Osteoblast (primary cell): ENCODE results near the gene UBA1. TPM values are rescaled to one million over a fixed set of nuclear protein-coding genes. Genes with fewer than 3 reads are reported as not detected.
A peak's percentile ranks its signal among the peaks of the same experiment; 100 is the strongest.

Experiments
- DNase-seq: peaks from one replicate; pipeline ENCODE4 v3.0.0; 2011; ENCODE audit warnings: low spot score, mixed read lengths; ENCODE audit not compliant: insufficient read length; ENCODE audit errors: missing footprints
- H2AFZ ChIP-seq: 2 replicates; pipeline ENCODE4 v1.6.0; 2011; ENCODE audit warnings: mild to moderate bottlenecking, low read length
- H3K27ac ChIP-seq: 2 replicates; pipeline ENCODE4 v1.5.1; 2011; ENCODE audit warnings: mild to moderate bottlenecking, low read depth, low read length, moderate library complexity
- H3K27me3 ChIP-seq: 2 replicates; pipeline ENCODE4 v1.6.0; 2012; ENCODE audit warnings: mild to moderate bottlenecking, control low read depth, inconsistent platforms, low read length, moderate library complexity; ENCODE audit not compliant: insufficient read depth
- H3K36me3 ChIP-seq: 2 replicates; pipeline ENCODE4 v1.5.1; 2011; ENCODE audit warnings: mild to moderate bottlenecking, low read length, control low read depth, moderate library complexity; ENCODE audit not compliant: insufficient read depth
- H3K4me1 ChIP-seq: 2 replicates; pipeline ENCODE4 v1.5.1; 2011; ENCODE audit warnings: mild to moderate bottlenecking, low read length, control low read depth, moderate library complexity; ENCODE audit not compliant: insufficient read depth
- H3K4me2 ChIP-seq: 2 replicates; pipeline ENCODE4 v1.6.0; 2011; ENCODE audit warnings: mild to moderate bottlenecking, low read length; ENCODE audit not compliant: insufficient read depth
- H3K4me3 ChIP-seq: fragments of 200-600 bp; sonication (generic); 3 replicates; pipeline ENCODE4 v1.5.1; 2012; ENCODE audit warnings: mild to moderate bottlenecking, low read length, inconsistent platforms; ENCODE audit not compliant: insufficient read depth
- H3K79me2 ChIP-seq: 2 replicates; pipeline ENCODE4 v1.6.0; 2012; ENCODE audit warnings: mild to moderate bottlenecking, low read length, control low read depth, inconsistent platforms; ENCODE audit not compliant: insufficient read depth
- H3K9me3 ChIP-seq: 2 replicates; pipeline ENCODE4 v1.5.1; 2011; ENCODE audit warnings: low read depth, low read length, control low read depth
- H4K20me1 ChIP-seq: 2 replicates; pipeline ENCODE4 v1.6.0; 2012; ENCODE audit warnings: mild to moderate bottlenecking, low read length, control low read depth; ENCODE audit not compliant: insufficient read depth
- total RNA-seq: library from RNA; depleted of rRNA; stranded (reverse); fragments of >200 nt; gene quantifications from 2 replicates; pipeline ENCODE4 v1.2.3, GENCODE V29; 2012
- TF ChIP-seq, protein P1 (sequence below): IDR thresholded peaks from 2 replicates; pipeline ENCODE4 v1.5.1; 2011; ENCODE audit warnings: mild to moderate bottlenecking, low read depth, low read length, moderate library complexity; ENCODE audit errors: extremely low read depth

UBA1 gene
- total RNA-seq, 1 donor, result 142 TPM

DNA sequence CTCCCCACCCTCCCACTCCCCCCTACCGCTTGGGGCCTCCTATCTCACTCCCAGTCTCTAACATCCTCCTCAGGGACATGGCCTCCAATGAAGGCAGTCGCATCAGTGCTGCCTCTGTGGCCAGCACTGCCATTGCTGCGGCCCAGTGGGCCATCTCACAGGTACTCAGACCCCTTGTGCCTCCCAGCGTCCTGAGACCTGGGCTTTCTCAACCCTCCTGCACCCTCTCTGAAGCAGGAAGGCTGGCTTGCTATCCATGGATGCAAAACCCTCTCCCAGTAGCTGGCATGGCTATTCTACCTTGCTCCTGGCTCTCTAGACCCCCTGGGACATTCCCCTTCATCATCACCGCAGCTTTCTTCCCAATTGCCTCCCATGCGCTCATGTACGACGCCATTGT lies 13.3 kb upstream of the UBA1 start:
- Histone ChIP-seq H3K4me1 (no peaks in the 10 kb centered on the region), H4K20me1 (peaks cover 14% of the 10 kb centered on the region), H3K27ac (no peak overlapping the region), H3K4me3 (no peak overlapping the region), H3K36me3 (peaks cover 38% of the 10 kb centered on the region), H3K9me3 (no peaks in the 10 kb centered on the region), H3K79me2 (no peaks in the 10 kb centered on the region), H3K4me2 (no peak overlapping the region), H3K27me3 (no peaks in the 10 kb centered on the region), H2AFZ (no peak overlapping the region)
- TF ChIP-seq, protein P1, sequence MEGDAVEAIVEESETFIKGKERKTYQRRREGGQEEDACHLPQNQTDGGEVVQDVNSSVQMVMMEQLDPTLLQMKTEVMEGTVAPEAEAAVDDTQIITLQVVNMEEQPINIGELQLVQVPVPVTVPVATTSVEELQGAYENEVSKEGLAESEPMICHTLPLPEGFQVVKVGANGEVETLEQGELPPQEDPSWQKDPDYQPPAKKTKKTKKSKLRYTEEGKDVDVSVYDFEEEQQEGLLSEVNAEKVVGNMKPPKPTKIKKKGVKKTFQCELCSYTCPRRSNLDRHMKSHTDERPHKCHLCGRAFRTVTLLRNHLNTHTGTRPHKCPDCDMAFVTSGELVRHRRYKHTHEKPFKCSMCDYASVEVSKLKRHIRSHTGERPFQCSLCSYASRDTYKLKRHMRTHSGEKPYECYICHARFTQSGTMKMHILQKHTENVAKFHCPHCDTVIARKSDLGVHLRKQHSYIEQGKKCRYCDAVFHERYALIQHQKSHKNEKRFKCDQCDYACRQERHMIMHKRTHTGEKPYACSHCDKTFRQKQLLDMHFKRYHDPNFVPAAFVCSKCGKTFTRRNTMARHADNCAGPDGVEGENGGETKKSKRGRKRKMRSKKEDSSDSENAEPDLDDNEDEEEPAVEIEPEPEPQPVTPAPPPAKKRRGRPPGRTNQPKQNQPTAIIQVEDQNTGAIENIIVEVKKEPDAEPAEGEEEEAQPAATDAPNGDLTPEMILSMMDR, result no peak
- DNase-seq, result peak; percentile 45

DNA sequence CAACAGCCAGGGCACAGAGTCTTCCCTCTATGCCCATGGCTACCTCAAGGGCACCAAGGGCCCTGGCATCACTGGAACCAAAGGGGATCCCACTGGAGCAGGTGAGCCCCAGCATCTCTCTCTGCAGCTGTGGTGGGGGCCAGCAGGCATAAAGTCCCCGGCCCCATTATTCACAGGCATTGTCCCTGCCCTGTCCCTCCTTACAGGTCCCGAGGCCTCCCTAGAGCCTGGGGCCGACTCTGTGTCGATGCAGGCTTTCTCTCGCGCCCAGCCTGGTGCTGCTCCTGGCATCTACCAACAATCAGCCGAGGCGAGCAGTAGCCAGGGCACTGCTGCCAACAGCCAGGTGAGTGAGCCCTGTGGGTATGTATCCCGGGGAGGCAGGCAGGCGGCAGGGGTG lies 12.3 kb upstream of the UBA1 start:
- no peak overlapping the region for H2AFZ ChIP-seq
- H3K27ac ChIP-seq, result no peak overlapping the region
- H3K9me3 ChIP-seq, result no peaks in the 10 kb centered on the region
- no peak overlapping the region for H3K4me2 ChIP-seq
- H4K20me1 ChIP-seq, result peaks cover 14% of the 10 kb centered on the region
- no peak overlapping the region for H3K4me3 ChIP-seq
- peaks cover 36% of the 10 kb centered on the region for H3K36me3 ChIP-seq
- H3K79me2 ChIP-seq, result no peaks in the 10 kb centered on the region
- TF ChIP-seq, protein P1, result no peak
- DNase-seq, result peak; percentile 31
- H3K4me1 ChIP-seq, result no peaks in the 10 kb centered on the region
- H3K27me3 ChIP-seq, result no peaks in the 10 kb centered on the region

DNA sequence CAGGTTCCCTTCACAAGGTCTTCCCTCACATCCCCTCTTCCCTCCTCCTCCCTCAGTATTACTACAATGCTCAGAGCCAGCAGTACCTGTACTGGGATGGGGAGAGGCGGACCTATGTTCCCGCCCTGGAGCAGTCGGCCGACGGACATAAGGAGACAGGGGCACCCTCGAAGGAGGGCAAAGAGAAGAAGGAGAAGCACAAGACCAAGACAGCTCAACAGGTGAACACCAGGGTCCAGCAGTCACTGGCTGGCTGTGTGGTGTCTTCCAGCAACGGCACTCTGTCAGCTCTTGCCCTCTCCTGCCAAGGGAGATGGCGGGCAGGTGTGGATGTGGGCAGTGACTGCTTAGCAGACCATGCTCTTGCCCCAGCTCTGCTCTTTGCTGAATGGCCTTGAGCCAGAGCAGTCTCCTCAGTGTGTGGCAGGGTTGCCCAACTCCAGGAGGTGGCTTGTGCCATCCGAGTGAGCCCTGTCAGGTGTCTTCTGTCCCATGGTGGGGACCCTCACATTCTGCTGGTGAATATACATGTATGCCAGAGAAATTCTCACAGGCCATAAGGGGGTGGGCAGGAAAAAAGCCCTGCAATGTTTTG lies 11.4 kb upstream of the UBA1 start:
- no peak overlapping the region for H3K4me3 ChIP-seq
- peaks cover 32% of the 10 kb centered on the region for H3K36me3 ChIP-seq
- H3K27me3 ChIP-seq, result no peaks in the 10 kb centered on the region
- TF ChIP-seq, protein P1, result no peak
- no peaks in the 10 kb centered on the region for H3K79me2 ChIP-seq
- no peak overlapping the region for H2AFZ ChIP-seq
- H3K27ac ChIP-seq, result no peak overlapping the region
- no peak overlapping the region for H3K4me2 ChIP-seq
- peaks cover 14% of the 10 kb centered on the region for H4K20me1 ChIP-seq
- H3K4me1 ChIP-seq, result no peaks in the 10 kb centered on the region
- DNase-seq, result peak; percentile 68
- H3K9me3 ChIP-seq, result no peaks in the 10 kb centered on the region

DNA sequence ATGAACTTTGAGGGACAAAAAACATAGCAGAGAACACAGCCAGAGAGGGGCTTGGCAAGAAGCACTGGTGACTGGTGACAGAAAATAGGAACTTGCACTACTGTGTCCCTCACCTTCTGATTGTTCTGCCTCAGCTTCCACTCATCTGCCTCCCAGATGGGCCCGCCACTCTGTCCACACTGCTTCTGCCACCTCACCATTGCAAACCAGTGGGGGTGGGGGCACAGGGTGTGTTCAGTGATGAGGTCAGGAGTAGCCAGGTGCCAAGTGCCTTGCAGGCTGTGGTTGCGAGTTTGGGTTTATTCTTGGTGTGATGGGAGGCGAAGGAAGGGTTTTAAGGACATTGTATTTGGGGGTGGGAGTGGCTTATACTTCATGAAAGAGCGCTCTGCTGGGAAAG lies 9.1 kb upstream of the UBA1 start:
- no peak overlapping the region for H3K27ac ChIP-seq
- H3K27me3 ChIP-seq, result peaks cover 3% of the 10 kb centered on the region
- H3K9me3 ChIP-seq, result no peaks in the 10 kb centered on the region
- no peaks in the 10 kb centered on the region for H3K79me2 ChIP-seq
- no peak overlapping the region for H3K4me3 ChIP-seq
- H3K36me3 ChIP-seq, result peaks cover 23% of the 10 kb centered on the region
- no peak overlapping the region for H3K4me2 ChIP-seq
- TF ChIP-seq, protein P1, result no peak
- DNase-seq, result peak; percentile 44
- peaks cover 11% of the 10 kb centered on the region for H4K20me1 ChIP-seq
- H3K4me1 ChIP-seq, result no peaks in the 10 kb centered on the region
- H2AFZ ChIP-seq, result no peak overlapping the region
